Adrenal gland (tissue), 5 donors: ENCODE measurements around the gene FCHSD2.

ENCODE experiments used
- POLR2A ChIP-seq, 2 donors: fragments of 450-650 bp; IDR thresholded peaks; one replicate each; pipeline ENCODE4 v1.6.1; 2017; ENCODE audit warnings: antibody characterized with exemption in 2 of 2, mild to moderate bottlenecking in 2 of 2, moderate library complexity in 1 of 2
- TF ChIP-seq, protein P1 (sequence below), 6 experiments: fragments of 450-650 bp in 4 of 6; fragments of 200-600 bp in 2 of 6; sonication (generic) in 1 of 6; IDR thresholded peaks; 1 replicate in 5 of 6; 2 replicates in 1 of 6; pipeline versions ENCODE4 v1.5.1 to v1.8.0; 2016 to 2021; ENCODE audit warnings: antibody characterized with exemption in 6 of 6, mild to moderate bottlenecking in 2 of 6, moderate library complexity in 1 of 6
- donor health status: DM: no; HTN: no; CAD: no.

DNA sequence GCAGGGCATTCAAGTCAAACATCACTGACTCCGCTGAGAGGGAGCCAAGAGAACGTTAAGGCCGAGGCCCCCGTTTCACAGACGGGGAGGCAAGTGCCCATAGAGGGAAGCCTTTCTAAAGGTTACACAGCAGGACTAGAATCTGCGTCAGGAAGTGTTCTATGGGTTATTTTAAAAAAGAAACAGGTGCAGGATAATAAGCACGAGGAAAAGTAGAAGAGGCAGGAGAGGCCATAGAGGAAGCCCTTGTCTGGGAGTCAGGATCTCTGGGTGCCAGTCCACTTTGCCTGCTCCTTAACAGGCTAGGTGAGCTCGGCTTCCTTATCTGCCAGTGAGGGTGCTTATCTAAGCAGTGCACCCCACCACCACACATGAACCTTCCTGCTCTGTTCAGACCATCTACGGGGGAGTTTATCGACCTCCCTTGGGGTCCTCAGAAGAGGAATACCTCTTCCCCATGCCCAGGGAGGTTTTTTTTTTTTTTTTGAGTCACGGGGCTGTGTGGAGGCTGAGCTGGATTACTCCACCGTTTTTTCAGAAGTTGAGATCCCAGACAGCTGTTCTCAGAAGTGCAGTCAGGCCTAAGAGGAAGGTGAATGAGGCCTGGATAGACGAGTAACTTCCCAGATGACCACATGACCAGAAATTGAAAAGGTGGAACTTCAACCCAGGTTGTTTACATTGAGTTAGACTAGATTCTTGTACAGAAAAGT lies 1.2 kb upstream of the FCHSD2 start:
- no peak for TF ChIP-seq POLR2A (IDR thresholded peaks at IDR 0.05)
- TF ChIP-seq, protein P1, sequence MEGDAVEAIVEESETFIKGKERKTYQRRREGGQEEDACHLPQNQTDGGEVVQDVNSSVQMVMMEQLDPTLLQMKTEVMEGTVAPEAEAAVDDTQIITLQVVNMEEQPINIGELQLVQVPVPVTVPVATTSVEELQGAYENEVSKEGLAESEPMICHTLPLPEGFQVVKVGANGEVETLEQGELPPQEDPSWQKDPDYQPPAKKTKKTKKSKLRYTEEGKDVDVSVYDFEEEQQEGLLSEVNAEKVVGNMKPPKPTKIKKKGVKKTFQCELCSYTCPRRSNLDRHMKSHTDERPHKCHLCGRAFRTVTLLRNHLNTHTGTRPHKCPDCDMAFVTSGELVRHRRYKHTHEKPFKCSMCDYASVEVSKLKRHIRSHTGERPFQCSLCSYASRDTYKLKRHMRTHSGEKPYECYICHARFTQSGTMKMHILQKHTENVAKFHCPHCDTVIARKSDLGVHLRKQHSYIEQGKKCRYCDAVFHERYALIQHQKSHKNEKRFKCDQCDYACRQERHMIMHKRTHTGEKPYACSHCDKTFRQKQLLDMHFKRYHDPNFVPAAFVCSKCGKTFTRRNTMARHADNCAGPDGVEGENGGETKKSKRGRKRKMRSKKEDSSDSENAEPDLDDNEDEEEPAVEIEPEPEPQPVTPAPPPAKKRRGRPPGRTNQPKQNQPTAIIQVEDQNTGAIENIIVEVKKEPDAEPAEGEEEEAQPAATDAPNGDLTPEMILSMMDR (IDR thresholded peaks at IDR 0.05), result no peak
